RWPE1 (cell line): ENCODE measurements around the gene RETREG1.

Experiments used
- CTCF ChIA-PET: fragments of 350-600 bp; sonication (Branson Sonifier 250); formaldehyde crosslinking; extraction: SDS; loops from one replicate; lab custom pipeline; 2021; lab: Yijun Ruan, JAX
- POLR2A ChIA-PET: fragments of 400-600 bp; formaldehyde crosslinking; extraction: SDS; loops from one replicate; lab custom pipeline; 2020; ENCODE audit warnings: antibody characterized with exemption; ENCODE audit not compliant: low non-redundant PET; lab: Yijun Ruan, JAX
- DNase-seq: peaks from one replicate; pipeline ENCODE4 v3.0.0; 2012; ENCODE audit warnings: low spot score
- H3K27ac ChIP-seq: fragments of 450-650 bp; 2 replicates; pipeline ENCODE4 v1.5.1; 2017
- TF ChIP-seq, protein P1 (sequence below): fragments of 450-650 bp; conservative IDR thresholded peaks from 2 replicates; pipeline ENCODE4 v1.5.1; 2017; ENCODE audit warnings: low read depth, mild to moderate bottlenecking

RETREG1 gene

DNA sequence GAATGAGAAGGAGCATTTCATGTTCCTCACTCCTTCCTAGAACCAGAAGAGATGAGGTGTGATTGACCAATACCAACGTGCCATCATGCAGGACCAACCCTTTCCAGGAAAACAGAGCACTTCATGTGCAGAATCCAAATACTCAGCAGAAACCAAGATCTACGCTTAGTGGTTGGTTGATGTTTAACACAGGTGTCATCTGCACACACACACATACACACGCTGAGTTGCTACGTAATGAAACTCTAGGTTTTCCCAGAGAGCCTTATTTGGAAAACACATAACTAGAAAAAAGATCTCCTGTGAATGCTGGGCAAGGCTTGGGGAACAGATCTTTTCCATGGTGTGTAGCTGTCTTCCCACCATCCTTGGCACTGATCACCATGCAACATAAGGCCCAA lies 130.1 kb downstream of the RETREG1 start:
- TF ChIP-seq, protein P1, sequence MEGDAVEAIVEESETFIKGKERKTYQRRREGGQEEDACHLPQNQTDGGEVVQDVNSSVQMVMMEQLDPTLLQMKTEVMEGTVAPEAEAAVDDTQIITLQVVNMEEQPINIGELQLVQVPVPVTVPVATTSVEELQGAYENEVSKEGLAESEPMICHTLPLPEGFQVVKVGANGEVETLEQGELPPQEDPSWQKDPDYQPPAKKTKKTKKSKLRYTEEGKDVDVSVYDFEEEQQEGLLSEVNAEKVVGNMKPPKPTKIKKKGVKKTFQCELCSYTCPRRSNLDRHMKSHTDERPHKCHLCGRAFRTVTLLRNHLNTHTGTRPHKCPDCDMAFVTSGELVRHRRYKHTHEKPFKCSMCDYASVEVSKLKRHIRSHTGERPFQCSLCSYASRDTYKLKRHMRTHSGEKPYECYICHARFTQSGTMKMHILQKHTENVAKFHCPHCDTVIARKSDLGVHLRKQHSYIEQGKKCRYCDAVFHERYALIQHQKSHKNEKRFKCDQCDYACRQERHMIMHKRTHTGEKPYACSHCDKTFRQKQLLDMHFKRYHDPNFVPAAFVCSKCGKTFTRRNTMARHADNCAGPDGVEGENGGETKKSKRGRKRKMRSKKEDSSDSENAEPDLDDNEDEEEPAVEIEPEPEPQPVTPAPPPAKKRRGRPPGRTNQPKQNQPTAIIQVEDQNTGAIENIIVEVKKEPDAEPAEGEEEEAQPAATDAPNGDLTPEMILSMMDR = no peak
- DNase-seq = no peak
- H3K27ac ChIP-seq = no peak overlapping the region
- POLR2A ChIA-PET = no interaction called here
- CTCF ChIA-PET = no interaction called here

- TF ChIP-seq, protein P1 = no peak
- ChIA-PET CTCF (interaction anchor here (0.6 kb wide), 1 partner anchor 65 kb away, joined by 5 read pairs; no protein-coding TSS in a partner anchor), POLR2A (no interaction called here)
- no peak for DNase-seq
- no peak overlapping the region for H3K27ac ChIP-seq
Observed at GRCh38 chr5:16485656-16486055, 131.1 kb downstream of the RETREG1 start.

DNA sequence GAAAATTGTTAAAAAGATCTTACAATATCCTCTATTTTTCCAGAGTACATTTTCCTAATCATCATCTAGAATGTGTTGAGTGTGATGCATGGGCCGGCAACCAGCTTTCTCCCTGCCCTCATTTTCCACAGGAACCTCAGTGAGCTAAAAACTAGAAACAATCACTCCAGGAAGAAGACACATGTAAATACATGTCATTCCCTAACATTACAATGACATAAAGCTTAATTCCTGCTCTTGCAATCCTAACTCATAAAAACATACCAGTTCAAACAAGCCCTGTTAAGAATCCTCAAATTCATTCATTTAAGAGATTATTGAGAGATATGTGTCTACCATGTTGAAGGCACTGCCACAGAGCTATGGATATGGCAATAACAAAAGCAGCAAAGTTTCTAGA lies 132.7 kb downstream of the RETREG1 start:
- H3K27ac ChIP-seq = no peak overlapping the region
- no peak for DNase-seq
- CTCF ChIA-PET = interaction anchor here (0.5 to 1.2 kb wide), 4 partner anchors 67 to 706 kb away, joined by 3 to 7 read pairs (median 4); no protein-coding TSS in a partner anchor
- POLR2A ChIA-PET = no interaction called here
- TF ChIP-seq, protein P1 = no peak

GRCh38 chr5:16483361-16483760 lies 133.4 kb downstream of the RETREG1 start:
- DNase-seq = no peak

GRCh38 chr5:16482891-16483290 lies 133.9 kb downstream of the RETREG1 start:
- ChIA-PET CTCF (interaction anchor here (0.6 to 1.2 kb wide), 2 partner anchors 625 to 707 kb away, joined by 3 to 4 read pairs; no protein-coding TSS in a partner anchor), POLR2A (no interaction called here)
- TF ChIP-seq, protein P1 = no peak
- DNase-seq = no peak
- H3K27ac ChIP-seq = no peak overlapping the region

More at GRCh38 chr5:16483361-16483760, 133.4 kb downstream of the RETREG1 start:
- ChIA-PET POLR2A (no interaction called here), CTCF (interaction anchor here (1.2 kb wide), 1 partner anchor 707 kb away, joined by 4 read pairs; no protein-coding TSS in a partner anchor)
- TF ChIP-seq, protein P1 = no peak
- H3K27ac ChIP-seq = no peak overlapping the region

- ChIA-PET POLR2A (no interaction called here), CTCF (interaction anchor here (0.6 kb wide), 1 partner anchor 551 kb away, joined by 3 read pairs; no protein-coding TSS in a partner anchor)
- TF ChIP-seq, protein P1 = no peak
- no peak overlapping the region for H3K27ac ChIP-seq
- peak; percentile 52 for DNase-seq
Observed at GRCh38 chr5:16480821-16481538, 135.8 kb downstream of the RETREG1 start.
